ENCODE results near the gene LAMP2. TPM values are rescaled to one million over a fixed set of nuclear protein-coding genes. Genes with fewer than 3 reads are reported as not detected.

Gene LAMP2
- total RNA-seq, 1 donor from 2014 or later: 32.6 TPM

DNA sequence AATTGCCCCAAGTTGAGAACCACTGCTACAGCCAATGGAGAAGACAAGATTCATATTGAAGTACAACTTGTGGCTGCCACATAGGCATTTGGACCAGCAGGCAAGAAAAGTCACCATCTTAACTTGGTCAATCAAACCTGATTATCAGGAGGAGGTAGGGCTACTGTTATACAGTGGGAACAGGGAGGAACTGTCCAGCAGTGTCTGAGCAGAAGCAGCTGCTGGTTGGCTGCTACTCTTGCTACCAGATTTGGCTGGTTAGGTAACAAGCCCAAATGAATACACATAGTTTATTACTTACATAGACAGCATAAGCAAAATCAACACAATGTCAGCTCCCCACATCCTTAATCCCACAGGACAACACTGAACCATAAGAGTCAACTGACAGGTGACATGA, 67.8 kb downstream of the LAMP2 start:
- Mint-ChIP-seq H3K4me3 (no peak overlapping the region), H3K27ac (no peak overlapping the region), H3K27me3 (no peaks in the 10 kb centered on the region), H3K4me1 (no peaks in the 10 kb centered on the region), H3K9me3 (no peaks in the 10 kb centered on the region), H3K36me3 (ENCODE audit: low read depth) (no peaks in the 10 kb centered on the region)
- intact Hi-C loops (cut with micrococcal nuclease): no loop called here
- no peak for ATAC-seq (ENCODE audit: low read depth)
- TF ChIP-seq, protein P1, sequence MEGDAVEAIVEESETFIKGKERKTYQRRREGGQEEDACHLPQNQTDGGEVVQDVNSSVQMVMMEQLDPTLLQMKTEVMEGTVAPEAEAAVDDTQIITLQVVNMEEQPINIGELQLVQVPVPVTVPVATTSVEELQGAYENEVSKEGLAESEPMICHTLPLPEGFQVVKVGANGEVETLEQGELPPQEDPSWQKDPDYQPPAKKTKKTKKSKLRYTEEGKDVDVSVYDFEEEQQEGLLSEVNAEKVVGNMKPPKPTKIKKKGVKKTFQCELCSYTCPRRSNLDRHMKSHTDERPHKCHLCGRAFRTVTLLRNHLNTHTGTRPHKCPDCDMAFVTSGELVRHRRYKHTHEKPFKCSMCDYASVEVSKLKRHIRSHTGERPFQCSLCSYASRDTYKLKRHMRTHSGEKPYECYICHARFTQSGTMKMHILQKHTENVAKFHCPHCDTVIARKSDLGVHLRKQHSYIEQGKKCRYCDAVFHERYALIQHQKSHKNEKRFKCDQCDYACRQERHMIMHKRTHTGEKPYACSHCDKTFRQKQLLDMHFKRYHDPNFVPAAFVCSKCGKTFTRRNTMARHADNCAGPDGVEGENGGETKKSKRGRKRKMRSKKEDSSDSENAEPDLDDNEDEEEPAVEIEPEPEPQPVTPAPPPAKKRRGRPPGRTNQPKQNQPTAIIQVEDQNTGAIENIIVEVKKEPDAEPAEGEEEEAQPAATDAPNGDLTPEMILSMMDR (IDR thresholded peaks at IDR 0.05): no peak
- no peak for DNase-seq
- POLR2A ChIA-PET: no interaction called here
- CTCF ChIA-PET: no interaction called here

DNA sequence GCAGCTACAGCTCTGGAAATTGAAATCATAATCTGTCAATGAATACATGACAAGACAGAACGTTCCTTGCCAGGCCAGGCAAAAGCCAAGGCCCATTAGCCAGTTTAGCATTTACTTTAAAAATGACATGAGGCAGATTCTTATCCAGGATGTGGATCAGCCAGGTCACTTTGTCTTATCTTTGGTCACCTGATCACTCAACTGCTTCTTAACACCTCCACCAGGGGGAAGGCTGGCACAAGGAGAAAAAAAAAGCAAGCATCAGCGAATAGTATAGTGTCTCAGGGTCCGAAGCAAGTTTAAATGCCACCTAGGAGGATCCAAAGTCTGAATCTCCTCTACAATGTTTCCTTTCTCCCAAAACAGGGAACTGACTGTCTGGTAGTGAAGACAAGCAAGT, 88.4 kb downstream of the LAMP2 start:
- H3K27me3 Mint-ChIP-seq: peaks cover 9% of the 10 kb centered on the region
- H3K27ac Mint-ChIP-seq: no peak overlapping the region
- no peaks in the 10 kb centered on the region for H3K9me3 Mint-ChIP-seq
- intact Hi-C loops (cut with micrococcal nuclease): loop anchor here (1.0 to 10.0 kb wide), 3 partner anchors 72 to 284 kb away; no protein-coding TSS in a partner anchor
- H3K36me3 Mint-ChIP-seq (ENCODE audit: low read depth): no peaks in the 10 kb centered on the region
- peaks cover 2% of the 10 kb centered on the region for H3K4me1 Mint-ChIP-seq
- TF ChIP-seq, protein P1 (IDR thresholded peaks at IDR 0.05): no peak
- CTCF ChIA-PET: interaction anchor here (0.8 to 2.0 kb wide), 6 partner anchors 15 to 97 kb away, joined by 3 to 11 read pairs (median 5); no protein-coding TSS in a partner anchor
- DNase-seq: no peak
- peak; percentile 65 for ATAC-seq (ENCODE audit: low read depth)
- no peak overlapping the region for H3K4me3 Mint-ChIP-seq
- POLR2A ChIA-PET: no interaction called here

DNA sequence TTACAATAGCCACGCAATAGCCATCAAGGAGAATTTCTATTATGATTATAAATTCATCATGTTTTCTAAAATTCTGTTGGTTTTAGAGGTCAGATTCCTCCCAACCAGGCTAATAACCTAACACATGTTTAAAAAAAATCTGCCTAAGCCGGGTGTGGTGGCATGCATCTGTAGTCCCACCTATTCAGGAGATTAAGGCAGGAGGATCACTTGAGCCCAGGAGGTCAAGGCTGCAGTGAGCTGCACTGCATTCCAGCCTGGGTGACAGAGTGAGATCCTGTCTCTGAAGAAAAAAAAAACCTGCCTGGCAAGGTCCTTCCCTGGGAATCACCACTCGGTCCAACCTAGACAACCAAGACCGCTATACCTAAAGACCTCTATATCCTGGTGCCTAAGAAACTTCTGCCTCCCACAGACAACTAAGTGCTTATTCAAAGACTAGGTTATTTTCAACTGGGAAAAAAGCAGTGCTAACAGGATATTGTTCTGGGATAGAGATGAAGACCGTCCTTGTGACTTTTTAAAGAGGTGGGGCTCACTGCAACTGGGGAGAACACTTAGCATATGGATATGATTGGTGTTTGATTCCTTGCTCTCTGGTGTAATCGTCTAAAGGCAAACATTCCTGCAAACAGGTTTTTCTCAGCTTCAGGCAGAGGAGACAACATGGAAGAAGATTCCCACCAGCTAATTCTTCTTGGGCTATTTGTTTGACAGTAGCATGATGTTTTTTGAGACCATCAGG, 89.0 kb downstream of the LAMP2 start:
- ATAC-seq (ENCODE audit: low read depth) (no peak), DNase-seq (no peak)
- ChIA-PET CTCF (interaction anchor here (0.9 to 2.0 kb wide), 5 partner anchors 15 to 98 kb away, joined by 3 to 11 read pairs (median 6); no protein-coding TSS in a partner anchor), POLR2A (no interaction called here)
- no peak overlapping the region for H3K27ac Mint-ChIP-seq
- H3K36me3 Mint-ChIP-seq (ENCODE audit: low read depth): no peaks in the 10 kb centered on the region
- no peaks in the 10 kb centered on the region for H3K9me3 Mint-ChIP-seq
- TF ChIP-seq, protein P1 (IDR thresholded peaks at IDR 0.05): no peak
- intact Hi-C loops (cut with micrococcal nuclease): loop anchor here (1.0 to 10.0 kb wide), 3 partner anchors 72 to 285 kb away; no protein-coding TSS in a partner anchor
- peaks cover 9% of the 10 kb centered on the region for H3K27me3 Mint-ChIP-seq
- H3K4me3 Mint-ChIP-seq: no peak overlapping the region
- H3K4me1 Mint-ChIP-seq: peaks cover 2% of the 10 kb centered on the region

DNA sequence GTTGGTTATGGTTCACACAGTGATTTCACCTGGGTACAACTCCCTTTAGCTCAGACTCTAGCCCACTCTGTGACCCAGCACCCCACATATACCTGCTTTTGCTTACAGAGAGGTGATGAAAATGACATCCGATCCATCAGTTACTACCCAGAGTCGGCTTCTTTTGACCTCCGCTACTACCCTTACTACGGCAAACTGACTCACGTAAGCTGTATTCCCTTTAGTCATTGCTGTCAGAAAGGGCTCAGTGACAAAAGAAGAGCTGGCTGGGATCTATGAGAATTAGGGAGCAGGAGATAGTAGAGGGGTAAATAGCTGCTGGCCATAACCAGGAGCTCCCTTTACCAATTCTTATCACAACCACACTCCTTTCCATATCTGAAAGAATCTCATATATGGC, 90.5 kb downstream of the LAMP2 start:
- no peak for ATAC-seq (ENCODE audit: low read depth)
- Mint-ChIP-seq H3K9me3 (no peaks in the 10 kb centered on the region), H3K4me3 (no peak overlapping the region), H3K27ac (no peak overlapping the region), H3K36me3 (ENCODE audit: low read depth) (no peaks in the 10 kb centered on the region), H3K27me3 (peaks cover 9% of the 10 kb centered on the region), H3K4me1 (peaks cover 2% of the 10 kb centered on the region)
- intact Hi-C loops (cut with micrococcal nuclease): no loop called here
- POLR2A ChIA-PET: no interaction called here
- CTCF ChIA-PET: interaction anchor here (1.0 to 1.8 kb wide), 2 partner anchors 14 to 97 kb away, joined by 3 to 4 read pairs; no protein-coding TSS in a partner anchor
- DNase-seq: no peak
- TF ChIP-seq, protein P1 (IDR thresholded peaks at IDR 0.05): no peak

Other genes with a start within 250 kb of the LAMP2 start
- 17.4 and 19.8 TPM in 2 replicates for gene ZBTB33, start 218.5 kb downstream of the LAMP2 start, total RNA-seq
- gene TMEM255A, start 157.8 kb downstream of the LAMP2 start, total RNA-seq: 0.18 and 0.51 TPM in 2 replicates
- gene ATP1B4, start 107.2 kb downstream of the LAMP2 start, total RNA-seq: not detected in 2 replicates
- gene CUL4B, start 91.7 kb upstream of the LAMP2 start, total RNA-seq: 35.0 and 35.9 TPM in 2 replicates
- gene MCTS1, start 134.8 kb upstream of the LAMP2 start, total RNA-seq: 45.1 and 49.8 TPM in 2 replicates
- gene C1GALT1C1, start 160.8 kb upstream of the LAMP2 start, total RNA-seq: 8.2 and 8.7 TPM in 2 replicates